CD4-positive, alpha-beta memory T cell (primary cell): Measurements from ENCODE around the gene SPINDOC. TPM values are rescaled to one million over a fixed set of nuclear protein-coding genes. Genes with fewer than 3 reads are reported as not detected.
"Not testable (repeated sequence)": the region's sequence is repeated elsewhere in the genome, so short reads cannot be mapped to it uniquely, and the experiment has no call there.

Experiments
- CTCF ChIA-PET: fragments of 350-600 bp; sonication (Branson Sonifier 250); formaldehyde crosslinking; loops from one replicate; lab custom pipeline; 2021; ENCODE audit warnings: inconsistent platforms; ENCODE audit not compliant: partially characterized antibody; lab: Charles Lee
- POLR2A ChIA-PET: fragments of 350-600 bp; sonication (Branson Sonifier 250); formaldehyde crosslinking; loops from one replicate; lab custom pipeline; 2021; ENCODE audit not compliant: partially characterized antibody; lab: Charles Lee
- DNase-seq, 5 donors: peaks; one replicate each; pipeline versions ENCODE4 v3.0.0 to v3.0.0-alpha.2; 2020 to 2022; ENCODE audit warnings: mixed read lengths in 1 of 5
- H3K27ac ChIP-seq: one replicate; pipeline ENCODE4 v1.7.0; 2013; ENCODE audit warnings: low read depth, low read length
- H3K27me3 ChIP-seq: 2 replicates; pipeline ENCODE4 v1.7.0; 2013; ENCODE audit warnings: mild to moderate bottlenecking, low read length, moderate library complexity; ENCODE audit not compliant: insufficient read depth
- H3K36me3 ChIP-seq: 2 replicates; pipeline ENCODE4 v1.7.0; 2013; ENCODE audit warnings: mild to moderate bottlenecking, low read length, moderate library complexity; ENCODE audit not compliant: insufficient read depth
- H3K4me1 ChIP-seq: 2 replicates; pipeline ENCODE4 v1.7.0; 2013; ENCODE audit warnings: mild to moderate bottlenecking, low read length, moderate library complexity; ENCODE audit not compliant: insufficient read depth
- H3K4me3 ChIP-seq, 2 donors: one replicate each; pipeline ENCODE4 v1.7.0; 2013; ENCODE audit warnings: low read length in 2 of 2, mild to moderate bottlenecking in 1 of 2
- H3K9me3 ChIP-seq, 2 donors: one replicate each; pipeline ENCODE4 v1.7.0; 2013; ENCODE audit warnings: low read length in 2 of 2, control low read depth in 1 of 2; ENCODE audit not compliant: control insufficient read depth in 1 of 2
- H3K27ac Mint-ChIP-seq, 7 donors: one replicate each; pipeline ENCODE4 v1.8.0; 2020 to 2021; ENCODE audit warnings: mixed read lengths in 7 of 7, mild to moderate bottlenecking in 6 of 7, inconsistent platforms in 3 of 7, moderate library complexity in 3 of 7
- H3K27me3 Mint-ChIP-seq, 2 donors: one replicate each; pipeline ENCODE4 v1.8.0; 2020 to 2021; ENCODE audit warnings: mixed read lengths in 2 of 2
- H3K36me3 Mint-ChIP-seq, 2 donors: one replicate each; pipeline ENCODE4 v1.8.0; 2020 to 2021; ENCODE audit warnings: mixed read lengths in 2 of 2, inconsistent platforms in 1 of 2, mild to moderate bottlenecking in 1 of 2
- H3K4me1 Mint-ChIP-seq, 4 donors: one replicate each; pipeline ENCODE4 v1.8.0; 2020 to 2021; ENCODE audit warnings: mixed read lengths in 4 of 4, mild to moderate bottlenecking in 1 of 4
- H3K4me3 Mint-ChIP-seq, 8 donors: one replicate each; pipeline ENCODE4 v1.8.0; 2020 to 2021; ENCODE audit warnings: mixed read lengths in 8 of 8, mild to moderate bottlenecking in 7 of 8, moderate library complexity in 6 of 8, inconsistent platforms in 3 of 8
- H3K9me3 Mint-ChIP-seq, 8 donors: one replicate each; pipeline ENCODE4 v1.8.0; 2020 to 2021; ENCODE audit warnings: mixed read lengths in 8 of 8, mild to moderate bottlenecking in 5 of 8, inconsistent platforms in 3 of 8, moderate library complexity in 1 of 8
- intact Hi-C: fragments of 100-400 bp; cut with micrococcal nuclease; formaldehyde crosslinking; loops from one replicate; pipeline ENCODE4 v1.15.1; 2023
- polyA plus RNA-seq, 2 donors: library from polyadenylated mRNA; unstranded; fragments of 300-500 nt; fragmentation: Illumina TruSeq; gene quantifications; one replicate each; pipeline ENCODE4 v1.2.3, GENCODE V29; 2021
- total RNA-seq, 2 experiments: library from RNA; stranded (reverse); gene quantifications; one replicate each; pipeline ENCODE4 v1.2.3, GENCODE V29; 2021

The SPINDOC gene
- total and polyA plus RNA-seq, 4 experiments from 2014 or later, result 0.63 to 14.8 (median 6.5) TPM

DNA sequence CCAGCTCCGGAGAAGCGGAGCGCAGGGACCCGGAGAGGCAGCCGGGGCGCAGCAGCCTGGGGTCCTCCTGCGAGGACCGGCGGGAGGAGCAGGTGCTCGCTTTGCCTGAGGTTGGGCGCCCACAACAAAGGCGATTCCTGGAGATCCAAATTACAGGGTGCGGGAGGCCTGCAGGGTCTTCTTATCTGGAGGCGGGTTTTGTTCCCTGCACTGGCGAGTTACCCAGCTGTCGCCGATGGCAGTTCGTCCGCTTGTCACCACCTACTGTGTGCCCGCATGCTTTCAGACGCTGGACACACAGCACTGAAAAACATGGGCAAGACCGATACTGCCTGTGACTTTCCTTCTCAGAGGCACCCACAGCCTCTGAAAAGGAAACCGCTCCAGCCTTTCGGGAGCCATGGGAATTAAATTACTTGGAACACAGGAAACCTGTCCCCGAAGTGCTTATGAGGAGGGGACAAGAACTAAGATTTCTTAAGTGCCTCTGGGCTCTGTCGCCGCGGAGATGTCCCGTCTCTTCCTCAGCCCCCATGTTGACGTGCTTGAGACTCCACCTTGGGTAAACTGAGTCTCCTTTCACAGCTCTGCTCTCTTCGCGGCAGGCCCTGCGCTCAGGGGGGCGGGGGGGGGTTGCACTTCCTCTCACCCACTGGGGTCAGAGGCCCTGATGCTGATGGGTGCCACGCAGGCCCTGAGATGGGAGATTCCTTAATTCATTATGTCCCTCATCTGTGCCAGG is 43.4 kb upstream of the SPINDOC start:
- peaks cover 0 to 6% of the 10 kb centered on the region in 2 donors for H3K36me3 Mint-ChIP-seq
- peak overlapping the region in 1 of 7 donors; percentile 46 for H3K27ac Mint-ChIP-seq
- H3K4me3 Mint-ChIP-seq, result peak overlapping the region; percentile 72 to 86 (median 76)
- ChIA-PET POLR2A (interaction anchor here (0.6 kb wide), 1 partner anchor 30 kb away, joined by 5 read pairs; no protein-coding TSS in a partner anchor), CTCF (interaction anchor here (0.6 to 1.3 kb wide), 4 partner anchors 14 to 178 kb away, joined by 3 to 4 read pairs (median 3); no protein-coding TSS in a partner anchor)
- intact Hi-C loops, result loop anchor here (5.0 kb wide), 1 partner anchor 67 kb away; the partner anchor contains the start of gene MARK2
- H3K36me3 ChIP-seq, result no peaks in the 10 kb centered on the region
- H3K9me3 ChIP-seq, result no peaks in the 10 kb centered on the region
- peaks cover 3 to 18% (median 7%) of the 10 kb centered on the region in 4 donors for H3K4me1 Mint-ChIP-seq
- peak in 1 of 5 donors; percentile 1 for DNase-seq
- H3K4me1 ChIP-seq, result peaks cover 13% of the 10 kb centered on the region
- H3K27ac ChIP-seq, result no peak overlapping the region
- H3K9me3 Mint-ChIP-seq, result peaks cover 0 to 2% (median 0%) of the 10 kb centered on the region in 8 donors
- peak overlapping the region in 1 of 2 donors; percentile 28 for H3K4me3 ChIP-seq
- peaks cover 6% of the 10 kb centered on the region for H3K27me3 ChIP-seq
- peaks cover 4 to 14% of the 10 kb centered on the region in 2 donors for H3K27me3 Mint-ChIP-seq

GRCh38 chr11:63770763-63771162 is 42.5 kb upstream of the SPINDOC start:
- CTCF ChIA-PET, result no interaction called here
- peaks cover 0 to 6% of the 10 kb centered on the region in 2 donors for H3K36me3 Mint-ChIP-seq

GRCh38 chr11:63771741-63772318 is 41.4 kb upstream of the SPINDOC start:
- peaks cover 13% of the 10 kb centered on the region for H3K4me1 ChIP-seq
- H3K27ac ChIP-seq, H3K4me3 ChIP-seq, H3K36me3 Mint-ChIP-seq, CTCF ChIA-PET, H3K4me3 Mint-ChIP-seq, H3K27me3 ChIP-seq, H3K36me3 ChIP-seq, H3K9me3 ChIP-seq, POLR2A ChIA-PET, DNase-seq, H3K27ac Mint-ChIP-seq, intact Hi-C loops, H3K9me3 Mint-ChIP-seq: not testable (repeated sequence)
- peaks cover 3 to 14% (median 7%) of the 10 kb centered on the region in 4 donors for H3K4me1 Mint-ChIP-seq
- H3K27me3 Mint-ChIP-seq, result peaks cover 4 to 17% of the 10 kb centered on the region in 2 donors

More at GRCh38 chr11:63770763-63771162, 42.5 kb upstream of the SPINDOC start:
- H3K4me3 Mint-ChIP-seq, result peak overlapping the region in 2 of 8 donors; percentile 59 to 68
- no peak for DNase-seq
- no peak overlapping the region for H3K27ac Mint-ChIP-seq
- intact Hi-C loops, result no loop called here
- peaks cover 3 to 18% (median 7%) of the 10 kb centered on the region in 4 donors for H3K4me1 Mint-ChIP-seq
- Histone ChIP-seq H3K4me1 (peaks cover 13% of the 10 kb centered on the region), H3K4me3 (no peak overlapping the region), H3K27ac (no peak overlapping the region), H3K36me3 (no peaks in the 10 kb centered on the region), H3K27me3 (peaks cover 6% of the 10 kb centered on the region), H3K9me3 (no peaks in the 10 kb centered on the region)
- H3K27me3 Mint-ChIP-seq, result peaks cover 4 to 14% of the 10 kb centered on the region in 2 donors
- H3K9me3 Mint-ChIP-seq, result peaks cover 0 to 2% (median 0%) of the 10 kb centered on the region in 8 donors
- POLR2A ChIA-PET, result no interaction called here

- Mint-ChIP-seq H3K27me3 (peaks cover 8 to 12% of the 10 kb centered on the region in 2 donors), H3K27ac (no peak overlapping the region), H3K4me3 (no peak overlapping the region), H3K36me3 (no peaks in the 10 kb centered on the region), H3K9me3 (no peaks in the 10 kb centered on the region), H3K4me1 (peaks cover 0 to under 1% (median 0%) of the 10 kb centered on the region in 4 donors)
- POLR2A ChIA-PET, result no interaction called here
- CTCF ChIA-PET, result no interaction called here
- Histone ChIP-seq H3K9me3 (no peaks in the 10 kb centered on the region), H3K27me3 (peaks cover under 1% of the 10 kb centered on the region), H3K4me1 (no peaks in the 10 kb centered on the region), H3K36me3 (no peaks in the 10 kb centered on the region), H3K27ac (no peak overlapping the region), H3K4me3 (no peak overlapping the region)
- DNase-seq, result no peak
- intact Hi-C loops, result no loop called here
Measured at GRCh38 chr11:63775191-63775590, 38.1 kb upstream of the SPINDOC start.

DNA sequence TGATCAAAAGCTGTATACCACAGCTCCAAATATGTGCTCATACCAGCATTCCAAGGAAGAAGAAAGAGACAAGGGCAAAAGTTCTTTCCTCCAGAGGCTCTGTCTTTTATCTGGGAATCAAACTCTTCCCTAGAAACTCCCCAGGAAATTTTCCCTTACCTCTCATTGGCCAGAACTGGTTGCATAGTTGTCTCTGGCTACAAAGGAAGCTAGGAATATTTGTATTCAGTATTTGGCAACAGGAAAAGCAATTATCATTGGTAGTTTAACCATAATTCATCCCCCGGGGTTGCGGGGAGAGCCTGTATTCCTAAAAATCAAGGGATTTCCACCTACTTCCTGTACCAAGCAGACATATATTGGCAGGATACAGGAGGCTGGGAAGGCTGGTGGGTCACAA is 34.2 kb upstream of the SPINDOC start:
- intact Hi-C loops, result no loop called here
- Histone ChIP-seq H3K4me1 (no peaks in the 10 kb centered on the region), H3K27ac (no peak overlapping the region), H3K27me3 (no peaks in the 10 kb centered on the region), H3K4me3 (no peak overlapping the region), H3K9me3 (no peaks in the 10 kb centered on the region), H3K36me3 (no peaks in the 10 kb centered on the region)
- Mint-ChIP-seq H3K36me3 (no peaks in the 10 kb centered on the region), H3K4me1 (no peaks in the 10 kb centered on the region), H3K27me3 (peaks cover 3 to 4% of the 10 kb centered on the region in 2 donors), H3K9me3 (no peaks in the 10 kb centered on the region), H3K27ac (no peak overlapping the region), H3K4me3 (no peak overlapping the region)
- no peak for DNase-seq
- CTCF ChIA-PET, result interaction anchor here (1.4 kb wide), 1 partner anchor 11 kb away, joined by 4 read pairs; the partner anchor contains the start of gene ZFTA
- POLR2A ChIA-PET, result no interaction called here

DNA sequence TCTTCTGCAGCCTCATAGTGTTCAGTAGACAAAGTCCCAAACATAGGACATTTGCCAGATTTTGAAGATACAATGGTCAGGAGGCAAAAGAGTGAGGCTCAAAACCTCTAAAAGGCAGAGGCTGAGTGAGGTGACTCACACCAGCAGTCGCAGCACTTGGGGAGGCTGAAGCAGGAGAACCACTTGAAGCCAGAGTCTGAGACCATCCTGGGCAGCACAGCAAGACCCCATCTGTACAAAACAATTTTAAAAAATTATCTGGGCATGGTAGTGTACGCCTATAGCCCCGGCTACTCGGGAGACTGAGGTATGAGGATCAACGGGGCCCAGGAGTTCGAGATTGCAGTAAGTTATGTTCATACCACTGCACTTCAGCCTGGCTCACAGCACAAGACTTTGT is 30.5 kb upstream of the SPINDOC start:
- CTCF ChIA-PET, result interaction anchor here (0.8 kb wide), 1 partner anchor 162 kb away, joined by 3 read pairs; no protein-coding TSS in a partner anchor
- no peaks in the 10 kb centered on the region for H3K36me3 ChIP-seq

GRCh38 chr11:63783925-63784592 is 29.2 kb upstream of the SPINDOC start:
- no peak for DNase-seq
- no peak overlapping the region for H3K4me3 Mint-ChIP-seq
- POLR2A ChIA-PET, result no interaction called here

More for the DNA sequence above, 30.5 kb upstream of the SPINDOC start:
- H3K27me3 Mint-ChIP-seq, result peaks cover 3 to 4% of the 10 kb centered on the region in 2 donors
- no peaks in the 10 kb centered on the region for H3K36me3 Mint-ChIP-seq
- POLR2A ChIA-PET, result no interaction called here
- H3K27ac Mint-ChIP-seq, result no peak overlapping the region
- no peak overlapping the region for H3K4me3 ChIP-seq
- H3K9me3 Mint-ChIP-seq, result no peaks in the 10 kb centered on the region
- no peak overlapping the region for H3K27ac ChIP-seq
- no peaks in the 10 kb centered on the region for H3K4me1 ChIP-seq
- no peaks in the 10 kb centered on the region for H3K27me3 ChIP-seq
- intact Hi-C loops, result no loop called here
- no peaks in the 10 kb centered on the region for H3K9me3 ChIP-seq
- H3K4me3 Mint-ChIP-seq, result no peak overlapping the region
- H3K4me1 Mint-ChIP-seq, result peaks cover 0 to 5% (median 5%) of the 10 kb centered on the region in 4 donors
- no peak for DNase-seq

More at GRCh38 chr11:63783925-63784592, 29.2 kb upstream of the SPINDOC start:
- no peak overlapping the region for H3K27ac Mint-ChIP-seq
- Histone ChIP-seq H3K36me3 (no peaks in the 10 kb centered on the region), H3K4me3 (no peak overlapping the region), H3K4me1 (no peaks in the 10 kb centered on the region), H3K27me3 (no peaks in the 10 kb centered on the region), H3K27ac (no peak overlapping the region), H3K9me3 (no peaks in the 10 kb centered on the region)
- H3K4me1 Mint-ChIP-seq, result peaks cover 0 to 5% (median 5%) of the 10 kb centered on the region in 4 donors
- intact Hi-C loops, result no loop called here
- no peaks in the 10 kb centered on the region for H3K9me3 Mint-ChIP-seq
- CTCF ChIA-PET, result no interaction called here
- peaks cover 1 to 4% of the 10 kb centered on the region in 2 donors for H3K27me3 Mint-ChIP-seq
- no peaks in the 10 kb centered on the region for H3K36me3 Mint-ChIP-seq
